ENCODE results near the gene RGS13. TPM values are rescaled to one million over a fixed set of nuclear protein-coding genes. Genes with fewer than 3 reads are reported as not detected.

Gene RGS13
- total and polyA plus RNA-seq, 2 donors (not counting 1 experiment from before 2014, with no cell fraction given) = 0.22 to 0.59 TPM

- ChIA-PET POLR2A (no interaction called here), CTCF (interaction anchor here (0.9 to 5.8 kb wide), 14 partner anchors 19 to 409 kb away, joined by 3 to 148 read pairs (median 6); partner anchors contain the start of gene RGS2)
- no peaks in the 10 kb centered on the region for H3K9me3 Mint-ChIP-seq (ENCODE audit: insufficient read depth)
- H3K36me3 ChIP-seq (replicated peaks in 1 of 2; ENCODE audit: control extremely low read depth in 1 of 2, control insufficient read depth in 1 of 2, extremely low read depth in 1 of 2, insufficient read depth in 2 of 2, low read length in 1 of 2) = no peaks in the 10 kb centered on the region
- H3K4me1 Mint-ChIP-seq = peaks cover 27% of the 10 kb centered on the region
- no peaks in the 10 kb centered on the region for H3K9me3 ChIP-seq (ENCODE audit: control extremely low read depth in 1 of 3, control insufficient read depth in 2 of 3, insufficient read depth in 1 of 3, low read length in 2 of 3)
- peaks cover 3 to 22% (median 6%) of the 10 kb centered on the region in 4 experiments for H3K27me3 ChIP-seq (replicated peaks in 1 of 4; ENCODE audit: control extremely low read depth in 1 of 4, control insufficient read depth in 3 of 4, insufficient read depth in 4 of 4, low read length in 3 of 4)
- H3K79me2 ChIP-seq (ENCODE audit: control insufficient read depth, insufficient read depth, low read length) = no peaks in the 10 kb centered on the region
- H3K4me2 ChIP-seq (replicated peaks; ENCODE audit: low read depth, low read length, poor library complexity, severe bottlenecking) = no peak overlapping the region
- H4K20me1 ChIP-seq (ENCODE audit: control insufficient read depth, insufficient read depth, low read length, poor library complexity, severe bottlenecking) = no peaks in the 10 kb centered on the region
- H3K27ac Mint-ChIP-seq = no peak overlapping the region
- no peak for TF ChIP-seq EZH2 (IDR thresholded peaks at IDR 0.05; ENCODE audit: borderline replicate concordance, insufficient read depth, low read depth, low read length, poor library complexity, severe bottlenecking)
- peak; percentile 91 for TF ChIP-seq CTCF (IDR thresholded peaks at IDR 0.05)
- no CpG with 5 or more reads among the region's 3 CpGs for WGBS (ENCODE audit: insufficient coverage)
- intact Hi-C loops (cut with micrococcal nuclease) = loop anchor here (1.0 to 10.0 kb wide), 2 partner anchors 133 to 404 kb away; no protein-coding TSS in a partner anchor
- no peak for ATAC-seq (ENCODE audit: low read depth)
- peaks cover 19 to 26% of the 10 kb centered on the region in 2 donors for H3K4me1 ChIP-seq (ENCODE audit: control insufficient read depth in 2 of 2, insufficient read depth in 2 of 2, low read length in 2 of 2)
- H2AFZ ChIP-seq (ENCODE audit: insufficient read depth, low read depth, low read length, poor library complexity, severe bottlenecking) = no peak overlapping the region
- no peak overlapping the region for H3K9ac ChIP-seq (ENCODE audit: low read length)
- no peak overlapping the region for H3K27ac ChIP-seq (ENCODE audit: low read length in 2 of 2)
- H3K4me3 Mint-ChIP-seq = no peak overlapping the region
- peak; percentile 57 for DNase-seq
- peaks cover 19% of the 10 kb centered on the region for H3K27me3 Mint-ChIP-seq
- no peak overlapping the region for H3K4me3 ChIP-seq (ENCODE audit: control extremely low read depth in 1 of 5, extremely low read depth in 1 of 5, insufficient read depth in 1 of 5, low read depth in 2 of 5, low read length in 4 of 5)
These were observed 25.6 kb upstream of the RGS13 start for GRCh38 chr1:192610112-192610889.

GRCh38 chr1:192615055-192615454, 20.9 kb upstream of the RGS13 start:
- H3K27ac ChIP-seq (ENCODE audit: low read length in 2 of 2) = no peak overlapping the region
- DNase-seq = no peak
- no CpG with 5 or more reads among the region's 1 CpG for WGBS (ENCODE audit: insufficient coverage)
- H2AFZ ChIP-seq (ENCODE audit: insufficient read depth, low read depth, low read length, poor library complexity, severe bottlenecking) = no peak overlapping the region
- H3K4me1 Mint-ChIP-seq = no peaks in the 10 kb centered on the region
- no peak for TF ChIP-seq CTCF (IDR thresholded peaks at IDR 0.05)
- no peak for TF ChIP-seq EZH2 (IDR thresholded peaks at IDR 0.05; ENCODE audit: borderline replicate concordance, insufficient read depth, low read depth, low read length, poor library complexity, severe bottlenecking)
- H3K4me3 ChIP-seq (ENCODE audit: control extremely low read depth in 1 of 5, extremely low read depth in 1 of 5, insufficient read depth in 1 of 5, low read depth in 2 of 5, low read length in 4 of 5) = no peak overlapping the region
- H3K27me3 ChIP-seq (replicated peaks in 1 of 4; ENCODE audit: control extremely low read depth in 1 of 4, control insufficient read depth in 3 of 4, insufficient read depth in 4 of 4, low read length in 3 of 4) = peaks cover 2 to 40% (median 8%) of the 10 kb centered on the region in 4 experiments
- ChIA-PET CTCF (interaction anchor here (1.1 to 5.8 kb wide), 2 partner anchors 140 to 404 kb away, joined by 4 to 148 read pairs; no protein-coding TSS in a partner anchor), POLR2A (no interaction called here)
- no peaks in the 10 kb centered on the region for H3K4me1 ChIP-seq (ENCODE audit: control insufficient read depth in 2 of 2, insufficient read depth in 2 of 2, low read length in 2 of 2)
- H3K9me3 ChIP-seq (ENCODE audit: control extremely low read depth in 1 of 3, control insufficient read depth in 2 of 3, insufficient read depth in 1 of 3, low read length in 2 of 3) = no peaks in the 10 kb centered on the region
- H3K9me3 Mint-ChIP-seq (ENCODE audit: insufficient read depth) = no peaks in the 10 kb centered on the region
- H3K27me3 Mint-ChIP-seq = peaks cover 44% of the 10 kb centered on the region
- H4K20me1 ChIP-seq (ENCODE audit: control insufficient read depth, insufficient read depth, low read length, poor library complexity, severe bottlenecking) = no peaks in the 10 kb centered on the region
- H3K9ac ChIP-seq (ENCODE audit: low read length) = no peak overlapping the region
- H3K27ac Mint-ChIP-seq = no peak overlapping the region
- no peak overlapping the region for H3K4me2 ChIP-seq (replicated peaks; ENCODE audit: low read depth, low read length, poor library complexity, severe bottlenecking)
- H3K79me2 ChIP-seq (ENCODE audit: control insufficient read depth, insufficient read depth, low read length) = no peaks in the 10 kb centered on the region
- no peaks in the 10 kb centered on the region for H3K36me3 ChIP-seq (replicated peaks in 1 of 2; ENCODE audit: control extremely low read depth in 1 of 2, control insufficient read depth in 1 of 2, extremely low read depth in 1 of 2, insufficient read depth in 2 of 2, low read length in 1 of 2)
- H3K4me3 Mint-ChIP-seq = no peak overlapping the region
- intact Hi-C loops (cut with micrococcal nuclease) = loop anchor here (10.0 kb wide), 1 partner anchor 400 kb away; no protein-coding TSS in a partner anchor
- ATAC-seq (ENCODE audit: low read depth) = no peak

Data from B cell (primary cell).